DOHH2 (cell line): ENCODE results near the gene RESF1.

ENCODE experiments used
- EZH2phosphoT487 ChIP-seq: fragments of 200-600 bp; sonication (generic); IDR thresholded peaks from 2 replicates; pipeline ENCODE4 v1.6.1; 2017; ENCODE audit warnings: borderline replicate concordance, mild to moderate bottlenecking, antibody characterized with exemption, low read length, moderate library complexity, mixed read lengths
- TF ChIP-seq, protein P1 (sequence below): fragments of 200-600 bp; sonication (generic); IDR thresholded peaks from one replicate; pipeline ENCODE4 v1.5.1; 2014; ENCODE audit warnings: antibody characterized with exemption, mild to moderate bottlenecking, low read depth, low read length; ENCODE audit not compliant: poor library complexity, severe bottlenecking

DNA sequence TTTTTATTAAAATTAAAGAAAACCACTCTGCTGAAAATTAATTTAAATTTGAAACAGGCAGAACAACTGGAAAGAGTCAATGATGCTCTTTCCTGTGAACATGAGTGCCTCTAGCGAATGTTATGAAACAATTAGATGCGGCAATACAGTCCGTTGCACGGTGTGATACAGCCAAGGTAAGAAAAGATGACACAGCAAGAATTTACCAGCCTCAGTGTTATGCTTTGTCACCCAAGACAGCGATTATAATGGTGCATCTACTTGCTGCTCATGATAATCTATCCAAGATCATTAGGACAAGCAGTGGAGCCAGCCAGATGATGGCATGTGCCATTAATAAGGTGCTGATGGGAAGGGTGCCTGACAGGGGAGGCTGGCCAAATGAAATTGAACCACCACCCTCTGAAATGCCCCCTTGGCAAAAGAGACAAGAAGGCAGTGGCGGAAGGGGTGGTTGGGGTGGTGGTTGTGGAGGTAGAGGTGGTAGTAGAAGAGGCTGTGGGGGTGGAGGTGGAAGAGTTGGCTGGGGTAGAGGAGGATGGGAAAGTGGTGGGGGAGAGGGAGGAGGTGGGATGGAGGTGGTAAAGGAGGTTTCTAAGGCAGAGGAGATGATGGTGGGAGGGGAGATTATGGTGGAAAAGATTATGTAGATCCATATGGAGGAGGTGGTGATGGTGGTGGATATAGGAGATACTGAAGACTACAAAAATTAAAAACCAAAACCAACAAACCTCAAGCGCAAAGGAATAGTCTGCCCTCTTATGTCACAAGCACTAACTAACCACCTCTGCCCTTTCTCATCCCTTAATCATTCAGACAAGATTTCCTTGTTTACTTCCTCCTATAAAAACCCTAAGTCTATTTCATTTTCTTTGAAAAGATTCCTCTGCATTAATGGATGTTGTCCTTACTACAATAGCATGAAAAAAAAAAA, 4.0 kb upstream of the RESF1 start:
- TF ChIP-seq, protein P1, sequence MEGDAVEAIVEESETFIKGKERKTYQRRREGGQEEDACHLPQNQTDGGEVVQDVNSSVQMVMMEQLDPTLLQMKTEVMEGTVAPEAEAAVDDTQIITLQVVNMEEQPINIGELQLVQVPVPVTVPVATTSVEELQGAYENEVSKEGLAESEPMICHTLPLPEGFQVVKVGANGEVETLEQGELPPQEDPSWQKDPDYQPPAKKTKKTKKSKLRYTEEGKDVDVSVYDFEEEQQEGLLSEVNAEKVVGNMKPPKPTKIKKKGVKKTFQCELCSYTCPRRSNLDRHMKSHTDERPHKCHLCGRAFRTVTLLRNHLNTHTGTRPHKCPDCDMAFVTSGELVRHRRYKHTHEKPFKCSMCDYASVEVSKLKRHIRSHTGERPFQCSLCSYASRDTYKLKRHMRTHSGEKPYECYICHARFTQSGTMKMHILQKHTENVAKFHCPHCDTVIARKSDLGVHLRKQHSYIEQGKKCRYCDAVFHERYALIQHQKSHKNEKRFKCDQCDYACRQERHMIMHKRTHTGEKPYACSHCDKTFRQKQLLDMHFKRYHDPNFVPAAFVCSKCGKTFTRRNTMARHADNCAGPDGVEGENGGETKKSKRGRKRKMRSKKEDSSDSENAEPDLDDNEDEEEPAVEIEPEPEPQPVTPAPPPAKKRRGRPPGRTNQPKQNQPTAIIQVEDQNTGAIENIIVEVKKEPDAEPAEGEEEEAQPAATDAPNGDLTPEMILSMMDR = no peak
- TF ChIP-seq EZH2phosphoT487 = no peak
